GM19455 (cell line): Measurements from ENCODE around the gene ANTXRL.
"Not testable (repeated sequence)": the region's sequence is repeated elsewhere in the genome, so short reads cannot be mapped to it uniquely, and the experiment has no call there.

Source experiments
- ATAC-seq: cut with Tn5 transposase; IDR thresholded peaks from one replicate; pipeline ENCODE4 v1.9.1; 2021; ENCODE audit not compliant: unreplicated experiment

The ANTXRL gene

DNA sequence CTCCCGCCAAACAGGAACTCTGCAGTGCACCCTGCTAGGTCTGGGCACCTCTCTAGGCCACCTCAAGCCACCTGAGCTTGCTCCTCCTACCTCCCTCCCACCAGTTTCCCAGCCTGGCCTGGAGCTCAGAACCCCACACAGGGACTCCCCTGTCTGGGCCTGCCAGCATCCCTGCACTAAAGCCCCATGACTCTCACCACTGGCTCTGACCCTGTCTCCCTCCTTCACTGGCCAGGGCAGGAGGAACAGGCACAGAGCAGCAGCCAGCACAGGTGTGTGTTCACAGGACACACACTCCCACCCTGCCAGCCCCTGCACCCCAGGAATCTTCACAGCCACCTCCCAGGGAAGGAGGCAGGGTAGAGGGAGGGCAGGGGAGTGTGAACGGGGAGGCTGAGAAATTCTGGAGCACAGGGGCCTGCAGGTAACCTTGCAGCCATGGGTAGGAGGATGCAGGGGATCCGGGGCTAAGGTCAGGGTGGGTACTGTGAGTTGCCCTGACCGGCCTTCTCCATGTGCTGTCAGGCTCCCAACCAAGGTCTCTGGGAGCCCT, 13.9 kb upstream of the ANTXRL start:
- ATAC-seq = no peak

DNA sequence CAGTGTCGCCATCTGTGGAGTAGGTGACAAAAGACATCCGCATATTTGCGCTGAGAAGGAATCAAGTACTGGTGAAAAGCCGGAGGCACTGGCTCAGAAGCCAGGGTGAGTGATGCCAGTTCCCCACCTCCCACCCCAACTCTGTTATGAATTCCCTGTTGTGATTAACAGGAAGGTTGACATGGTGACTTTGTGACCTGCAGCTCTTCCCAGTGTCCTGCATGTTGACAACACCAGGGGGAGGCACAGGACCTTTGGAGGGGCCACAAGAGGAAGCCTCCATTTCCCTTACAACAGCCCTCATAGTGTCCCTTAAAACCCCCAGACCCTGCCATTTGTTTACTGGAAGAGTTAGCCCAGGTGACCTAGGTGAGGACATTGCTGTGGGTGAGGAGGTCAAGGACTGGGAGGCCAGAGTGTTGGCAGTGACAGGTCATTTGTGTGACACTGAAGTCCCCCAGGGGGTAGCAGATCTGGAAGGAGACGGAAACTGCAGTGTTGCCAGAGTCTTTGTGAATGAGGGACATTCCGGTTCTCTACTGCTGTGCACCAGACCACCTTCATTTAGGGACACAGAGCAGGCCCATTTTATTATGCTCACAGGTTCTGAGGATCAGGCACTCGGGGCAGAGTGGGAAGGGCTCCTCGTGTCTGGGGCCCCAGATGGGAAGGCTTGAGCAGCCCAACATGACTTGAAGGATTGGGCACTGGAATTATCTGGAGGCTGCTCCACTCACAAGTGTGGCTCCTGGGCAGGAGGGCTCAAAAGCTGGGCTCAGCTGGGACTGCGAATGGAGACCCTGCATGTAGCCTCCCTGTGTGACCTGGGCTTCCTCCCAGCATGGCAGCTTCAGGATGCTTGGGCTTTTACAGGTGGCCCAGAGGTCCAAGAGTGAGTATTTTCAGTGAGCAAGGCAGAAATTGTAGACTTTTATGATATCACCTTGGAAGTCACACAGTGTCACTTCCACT, 13.0 kb upstream of the ANTXRL start:
- ATAC-seq = no peak

DNA sequence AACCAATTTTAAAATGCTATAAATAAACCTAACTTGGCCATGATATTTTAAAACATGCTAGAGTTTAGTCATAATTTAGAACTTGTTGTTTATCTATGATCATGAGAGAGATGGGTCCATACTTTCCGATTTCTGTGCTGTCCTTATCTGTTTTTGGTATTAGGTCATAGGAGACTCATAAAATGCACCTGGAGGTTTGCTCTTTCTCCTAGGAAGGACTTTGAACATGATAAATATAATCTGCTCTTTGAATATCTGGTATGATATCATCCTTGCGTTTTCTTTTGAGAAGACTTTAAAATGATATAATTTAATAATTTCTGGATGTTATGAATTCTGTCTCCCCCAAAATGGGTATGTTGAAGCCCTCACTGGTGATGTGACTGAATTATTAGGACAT, 9.0 kb upstream of the ANTXRL start:
- no peak for ATAC-seq

DNA sequence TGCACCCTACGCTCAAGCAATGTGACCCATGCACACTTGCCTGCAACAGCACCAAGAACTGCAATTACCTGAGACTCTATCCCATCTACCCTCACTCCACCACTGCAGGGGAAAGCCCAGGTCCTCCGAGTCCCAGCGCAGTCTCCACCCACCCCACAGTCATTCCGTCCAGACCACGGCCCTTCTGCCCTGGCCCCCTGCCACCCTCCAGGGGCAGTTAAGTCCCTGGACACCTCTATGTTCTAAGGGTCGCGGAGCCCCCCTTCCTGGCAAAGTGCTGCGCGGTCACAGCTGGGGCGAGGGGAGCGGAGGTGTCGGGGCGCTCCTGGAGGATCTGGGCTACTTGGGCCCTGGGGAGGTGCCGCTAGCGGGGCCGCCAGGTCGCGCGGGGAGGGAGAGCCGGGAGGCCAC, 4.4 kb upstream of the ANTXRL start:
- not testable (repeated sequence) for ATAC-seq

DNA sequence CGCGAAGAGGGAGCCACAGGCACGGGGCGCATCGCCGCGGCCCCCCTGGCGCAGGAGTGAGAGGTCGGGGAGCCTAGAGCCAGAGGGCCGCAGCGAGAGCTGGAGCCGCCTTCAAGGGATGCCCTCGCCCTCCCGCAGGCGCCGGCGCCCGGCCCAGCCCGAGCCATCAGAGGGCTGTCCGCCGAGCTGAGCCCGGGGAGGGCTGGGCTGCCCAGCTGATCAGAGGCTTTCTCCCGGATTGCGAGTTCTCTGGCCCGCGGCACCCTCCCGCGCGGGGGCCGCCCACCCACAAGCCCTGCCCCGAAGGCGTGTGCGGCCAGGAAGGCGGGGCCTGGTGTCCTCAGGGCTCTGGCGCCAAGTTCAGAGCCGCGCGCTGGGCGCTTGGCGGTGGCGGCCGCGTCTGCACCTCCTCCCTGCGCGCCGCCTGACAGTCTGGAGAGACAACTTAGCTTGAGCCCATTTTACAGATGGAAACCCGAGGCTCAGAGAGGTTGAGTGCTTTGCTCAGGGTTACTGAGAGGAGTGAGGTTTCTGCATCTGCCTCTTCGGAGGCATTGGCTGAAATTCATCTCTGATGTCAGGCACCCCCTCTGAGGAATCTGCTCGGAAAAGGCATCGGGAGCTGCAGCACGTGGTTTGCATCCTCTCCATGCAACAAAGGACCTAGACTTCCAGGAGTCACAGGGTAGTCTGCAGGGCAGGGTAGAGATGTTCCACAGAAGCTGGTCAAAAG, 3.8 kb upstream of the ANTXRL start:
- ATAC-seq = no peak

DNA sequence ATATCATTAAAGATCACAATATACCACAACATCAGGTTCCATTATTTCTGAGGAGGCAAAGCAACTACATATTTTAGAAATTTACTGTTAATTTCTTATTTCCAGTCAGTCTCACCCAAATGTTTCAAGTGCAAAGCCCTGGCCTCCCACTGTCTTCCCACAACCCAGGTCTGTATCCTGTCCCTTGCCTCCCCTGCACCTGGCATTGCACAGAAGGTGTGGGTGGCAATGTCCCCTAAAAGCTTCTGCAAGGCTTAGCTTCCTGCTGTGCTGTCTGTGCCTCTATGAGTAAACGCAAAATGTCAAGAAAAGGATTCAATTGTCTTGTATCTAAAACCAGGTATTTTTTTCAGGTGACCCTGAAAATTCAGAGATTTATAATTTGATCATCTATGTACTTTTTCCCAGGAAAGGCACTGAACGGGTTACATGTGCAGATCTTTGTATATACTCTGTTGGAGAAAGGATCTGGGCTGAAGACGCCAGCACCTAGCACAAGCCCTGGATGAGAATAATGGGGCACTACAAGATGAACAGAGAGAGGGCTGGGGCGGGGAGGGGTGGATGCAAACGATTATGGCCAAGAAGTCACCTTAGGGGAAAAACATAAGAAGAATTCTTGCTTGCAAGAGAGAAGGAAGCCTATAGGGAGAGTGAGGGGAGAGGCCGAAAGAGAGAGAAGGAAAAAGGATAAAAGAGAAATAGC, 3.1 kb upstream of the ANTXRL start:
- ATAC-seq = no peak

DNA sequence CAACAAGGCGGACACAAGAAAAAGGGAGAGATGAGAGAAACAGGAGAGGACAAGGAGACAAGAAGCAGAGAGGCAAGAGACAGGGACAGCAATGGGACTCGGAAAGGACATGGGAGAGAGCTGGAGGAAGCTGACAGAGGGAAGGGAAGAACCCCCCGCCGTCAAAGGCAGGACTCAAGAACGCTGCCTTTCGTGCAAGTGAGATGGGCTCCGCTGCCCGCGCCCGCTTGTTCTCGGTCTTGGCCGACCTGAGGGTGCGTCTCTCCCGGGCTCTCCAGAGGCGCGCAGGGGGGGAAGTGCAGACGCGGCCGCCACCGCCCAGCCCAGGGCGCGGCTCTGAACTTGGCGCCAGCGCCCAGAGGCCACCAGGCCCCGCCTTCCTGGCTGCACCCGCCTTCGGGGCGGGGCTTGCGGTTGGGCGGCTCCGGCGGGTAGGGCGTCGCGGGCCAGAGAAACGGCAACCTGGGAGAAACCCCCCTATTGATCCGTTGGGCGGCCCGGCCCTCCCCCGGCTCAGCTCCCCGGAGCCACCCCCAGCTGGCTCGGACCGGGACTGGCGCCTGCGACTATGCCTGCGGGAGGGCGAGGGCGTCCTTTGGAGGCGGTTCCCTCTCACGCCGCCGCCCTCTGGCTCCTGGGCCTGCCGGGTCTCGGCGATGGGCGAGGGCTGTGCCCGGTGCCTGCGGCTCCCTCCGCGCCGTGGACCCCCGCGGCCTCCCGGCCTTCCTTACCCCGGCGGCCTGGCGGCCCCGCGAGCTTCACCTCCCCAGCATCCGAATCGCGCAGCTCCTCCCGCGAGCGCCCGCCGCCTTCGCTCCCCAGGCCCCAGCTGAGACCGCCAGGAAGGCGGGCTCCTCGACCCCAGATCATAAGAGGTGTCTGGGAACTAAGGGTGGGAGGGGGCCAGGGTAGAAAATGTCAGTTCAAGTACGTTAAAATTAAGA, 2.2 kb upstream of the ANTXRL start:
- ATAC-seq = peak; percentile 92

DNA sequence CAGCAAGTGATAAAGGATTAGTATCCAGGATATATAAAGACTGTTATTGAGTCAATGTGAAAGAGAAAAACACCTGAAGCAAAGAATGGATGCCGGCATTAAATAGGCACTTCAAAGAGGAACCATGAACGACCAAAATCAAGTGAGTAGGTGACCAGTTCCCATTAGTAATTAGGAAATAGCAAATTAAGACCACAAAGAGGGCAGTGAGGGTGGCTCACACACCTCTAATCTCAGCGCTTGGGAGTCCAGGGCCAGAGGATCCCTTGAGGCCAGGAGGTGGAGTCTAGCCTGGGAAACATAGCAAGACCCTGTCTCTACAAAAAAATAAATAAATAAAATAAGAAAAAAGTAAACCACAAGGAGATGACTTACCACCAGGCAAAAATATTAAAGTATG, 1.5 kb upstream of the ANTXRL start:
- no peak for ATAC-seq

DNA sequence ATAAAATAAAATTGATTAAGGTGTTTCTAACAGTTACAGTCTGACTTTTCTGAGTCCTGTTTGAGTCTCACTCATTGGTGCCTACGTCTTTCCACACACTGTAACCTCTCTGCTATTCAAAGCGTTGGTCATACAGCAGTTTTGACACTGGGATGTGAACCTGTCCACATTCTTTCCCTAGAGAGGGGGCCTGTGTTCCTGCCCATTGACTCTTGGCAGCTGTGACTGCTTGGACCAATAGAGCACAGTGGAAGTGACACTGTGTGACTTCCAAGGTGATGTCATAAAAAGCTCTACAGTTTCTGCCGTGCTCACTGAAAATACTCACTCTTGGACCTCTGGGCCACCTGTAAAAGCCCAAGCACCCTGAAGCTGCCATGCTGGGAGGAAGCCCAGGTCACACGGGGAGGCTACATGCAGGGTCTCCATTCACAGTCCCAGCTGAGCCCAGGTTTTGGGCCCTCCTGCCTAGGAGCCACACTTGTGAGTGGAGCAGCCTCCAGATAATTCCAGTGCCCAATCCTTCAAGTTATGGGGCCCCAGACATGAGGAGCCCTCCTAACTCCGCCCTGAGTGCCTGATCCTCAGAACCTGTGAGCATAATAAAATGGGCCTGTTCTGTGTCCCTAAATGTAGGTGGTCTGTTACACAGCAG, 704 bp upstream of the ANTXRL start:
- no peak for ATAC-seq

DNA sequence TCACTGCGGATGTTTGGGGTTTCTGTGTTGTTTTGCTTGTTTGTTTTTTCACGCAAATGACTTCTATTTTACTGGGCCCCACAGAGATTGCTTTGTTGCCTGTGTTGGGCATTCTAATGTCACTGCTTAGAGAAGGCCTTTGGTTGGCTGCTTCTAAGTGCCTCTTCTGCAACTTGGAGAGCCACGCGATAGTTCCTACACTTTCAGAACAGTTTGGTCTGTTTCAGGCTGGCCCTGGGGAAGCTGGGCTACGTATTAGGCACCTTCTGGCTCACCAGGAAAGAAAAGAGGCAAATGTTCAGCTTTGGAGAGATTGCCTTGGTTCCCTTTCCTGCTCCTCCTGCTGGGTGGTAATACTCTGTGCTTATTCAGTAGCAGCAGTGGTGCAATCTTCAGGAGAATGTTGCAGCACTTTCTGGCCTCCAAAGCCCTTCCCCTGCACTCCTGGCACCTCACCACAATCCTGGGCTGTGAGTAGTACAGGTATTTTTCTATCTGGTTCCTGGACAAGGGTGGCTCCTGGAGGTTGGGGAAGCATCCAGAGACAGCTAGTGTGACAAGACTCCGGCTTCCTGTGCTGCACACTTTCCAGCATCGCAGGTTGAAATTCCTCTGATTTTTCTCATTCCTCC, 1.2 kb downstream of the ANTXRL start:
- ATAC-seq = no peak

DNA sequence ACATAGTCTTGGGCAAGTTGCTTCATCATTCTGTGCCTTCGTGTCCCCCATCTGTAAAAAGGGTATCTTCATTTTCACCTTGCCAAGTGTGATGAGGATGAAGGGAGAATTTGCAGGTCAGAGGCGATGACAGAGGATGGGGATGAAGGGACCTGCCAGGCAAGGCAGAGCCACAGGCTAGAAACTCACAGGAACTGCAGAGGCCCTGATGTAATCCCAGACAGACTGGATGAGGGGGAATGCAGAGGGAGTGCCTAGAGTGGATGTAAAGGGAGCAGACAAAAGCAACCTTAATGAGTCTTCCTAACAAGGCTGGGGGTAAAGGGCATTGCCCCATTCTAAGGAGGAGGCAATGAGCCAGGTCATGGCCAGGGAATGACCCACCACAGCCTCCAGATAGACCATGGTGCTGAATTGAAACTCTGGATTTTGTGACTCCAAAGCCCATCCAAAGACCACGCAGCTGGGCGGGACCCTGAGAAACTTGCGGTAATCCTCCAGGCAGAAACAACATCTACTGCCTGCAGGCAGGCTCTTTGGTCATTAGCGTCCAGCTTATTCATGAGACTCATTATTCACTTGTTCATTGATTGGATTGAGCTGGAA, 1.9 kb downstream of the ANTXRL start:
- ATAC-seq = no peak

DNA sequence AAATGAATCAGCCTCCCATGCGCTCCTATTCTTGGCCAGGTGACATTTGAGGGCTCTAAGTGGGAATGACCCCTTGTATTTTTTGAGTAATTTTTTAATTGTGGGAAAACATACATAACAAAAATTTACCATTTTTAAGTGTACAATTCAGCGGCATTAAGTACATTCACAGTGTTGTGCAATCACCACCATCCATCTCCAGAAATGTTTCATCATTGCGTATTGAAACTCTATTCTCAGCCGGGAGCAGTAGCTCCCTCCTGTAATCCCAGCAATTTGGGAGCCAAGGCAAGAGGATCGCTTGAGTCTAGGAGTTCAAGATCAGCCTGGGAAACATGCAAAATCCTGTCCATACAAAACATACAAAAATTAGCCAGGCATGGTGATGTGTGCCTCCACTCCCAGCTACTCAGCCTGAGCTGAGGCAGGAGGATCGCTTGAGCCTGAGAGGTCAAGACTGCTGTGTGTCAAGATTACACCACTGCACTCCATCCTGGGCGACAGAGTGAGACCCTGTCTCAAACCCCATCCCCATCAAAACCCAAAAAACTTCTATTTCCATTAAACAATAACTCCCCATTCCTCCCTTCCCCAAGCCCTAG, 2.5 kb downstream of the ANTXRL start:
- ATAC-seq = no peak

DNA sequence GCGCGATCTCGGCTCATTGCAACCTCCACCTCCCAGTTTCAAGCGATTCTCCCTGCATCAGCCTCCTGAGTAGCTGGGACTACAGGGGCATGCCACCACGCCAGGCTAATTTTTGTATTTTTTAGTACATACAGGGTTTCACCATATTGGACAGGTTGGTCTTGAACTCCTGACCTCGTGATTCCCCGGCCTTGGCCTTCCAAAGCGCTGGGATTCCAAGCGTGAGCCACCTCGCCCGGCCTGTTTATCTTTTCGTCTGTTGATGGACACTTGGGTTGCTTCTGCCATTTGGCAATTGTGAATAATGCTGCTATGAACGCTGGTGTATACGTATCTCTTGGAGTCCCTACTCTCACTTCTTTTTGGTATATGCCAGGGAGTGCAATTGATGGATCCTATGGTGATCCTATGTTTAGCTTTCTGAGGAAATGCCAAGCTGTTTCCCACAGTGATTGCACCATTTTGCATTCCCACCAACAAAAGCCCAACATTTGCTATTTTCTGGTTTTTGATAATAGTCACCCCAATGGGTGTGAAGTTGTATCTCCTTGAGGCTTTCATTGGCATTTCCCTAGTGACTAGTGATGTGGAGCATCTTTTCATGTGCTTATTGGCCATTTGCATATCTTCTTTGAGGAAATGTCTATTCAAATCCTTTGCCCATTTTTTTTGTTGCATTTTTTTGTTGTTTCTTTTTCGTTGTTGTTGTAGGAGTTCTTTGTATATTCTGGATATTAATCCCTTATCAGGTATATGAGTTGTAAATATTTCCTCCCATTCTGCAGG, 3.5 kb downstream of the ANTXRL start:
- no peak for ATAC-seq

DNA sequence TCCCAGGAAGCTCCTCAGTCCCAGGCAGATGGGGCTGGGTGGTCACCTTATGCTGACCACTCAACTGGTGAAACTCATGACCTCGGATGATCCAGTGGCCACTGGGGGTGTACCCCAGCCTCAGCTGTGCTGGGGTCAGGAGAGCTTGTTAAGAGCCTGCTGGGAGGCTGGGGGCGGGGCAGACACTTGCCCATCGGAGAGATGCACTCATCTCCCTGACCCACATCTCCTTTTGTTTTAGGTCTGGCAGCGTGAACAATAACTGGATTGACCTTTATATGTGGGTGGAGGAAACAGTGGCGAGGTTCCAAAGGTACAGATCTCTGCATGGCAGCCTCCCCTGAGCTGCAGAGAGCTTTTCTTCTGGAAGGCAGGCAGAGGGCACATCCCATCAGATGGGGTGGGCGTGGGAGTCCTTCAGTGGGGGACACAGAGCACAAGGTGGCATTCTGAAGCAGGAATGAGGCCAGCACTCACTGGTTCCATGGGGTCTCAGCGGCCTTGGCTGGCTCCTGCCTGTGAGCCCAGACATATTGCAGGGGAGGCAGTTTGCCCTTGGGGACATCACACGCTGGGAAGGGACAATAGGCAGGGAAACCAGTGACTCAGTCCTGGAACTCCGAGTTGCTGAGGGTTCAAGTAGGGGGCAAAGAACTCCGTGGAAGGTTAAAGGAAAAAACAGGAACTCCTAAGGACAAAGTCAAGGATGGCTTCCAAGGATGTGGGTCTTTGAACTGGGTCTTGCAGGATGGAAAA, 5.2 kb downstream of the ANTXRL start:
- no peak for ATAC-seq

DNA sequence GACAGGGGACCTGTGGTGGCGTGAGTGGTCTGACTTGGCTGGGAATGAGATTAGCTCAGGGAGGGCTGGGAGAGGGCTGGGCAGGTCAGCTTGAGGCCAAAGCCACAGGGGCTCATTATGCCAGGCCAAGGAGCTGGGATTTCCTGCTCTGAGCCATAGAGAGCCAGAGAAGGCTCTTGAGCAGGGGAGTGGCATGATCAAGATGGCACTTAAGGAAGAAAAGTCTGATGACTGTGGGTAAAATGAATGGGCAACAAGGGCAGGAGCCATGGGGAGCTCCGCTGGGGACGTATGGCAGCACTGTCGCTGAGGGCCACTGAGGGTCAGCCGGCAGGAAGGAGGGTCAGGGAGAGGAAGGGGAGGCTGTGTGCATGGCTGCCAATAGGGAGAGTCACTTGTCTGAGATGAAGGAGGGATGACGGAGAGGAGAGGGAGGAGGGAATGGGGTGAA, 5.8 kb downstream of the ANTXRL start:
- no peak for ATAC-seq

DNA sequence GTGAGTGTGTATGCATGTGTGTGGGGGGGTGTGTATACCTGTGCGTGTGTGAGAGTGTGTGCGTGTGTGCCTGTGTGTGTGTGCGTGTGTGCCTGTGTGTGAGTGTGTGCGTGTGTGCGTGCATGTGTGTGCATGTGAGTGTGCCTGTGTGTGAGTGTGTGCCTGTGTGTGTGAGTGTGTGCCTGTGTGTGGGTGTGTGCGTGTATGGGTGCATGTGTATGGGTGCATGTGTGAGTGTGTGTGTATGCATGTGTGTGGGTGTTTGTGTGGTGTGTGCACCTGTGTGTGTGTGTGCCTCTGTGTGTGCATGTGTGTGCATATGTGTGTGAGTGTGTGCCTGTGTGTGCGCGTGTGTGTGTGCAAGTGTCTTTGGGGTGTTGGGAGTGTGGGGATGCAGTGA, 6.4 kb downstream of the ANTXRL start:
- ATAC-seq = no peak
